ENCODE results near the gene KLK2. TPM values are rescaled to one million over a fixed set of nuclear protein-coding genes. Genes with fewer than 3 reads are reported as not detected.
A peak's percentile ranks its signal among the peaks of the same experiment; 100 is the strongest.

The KLK2 gene
- total RNA-seq, 4 donors from 2014 or later = not detected

DNA sequence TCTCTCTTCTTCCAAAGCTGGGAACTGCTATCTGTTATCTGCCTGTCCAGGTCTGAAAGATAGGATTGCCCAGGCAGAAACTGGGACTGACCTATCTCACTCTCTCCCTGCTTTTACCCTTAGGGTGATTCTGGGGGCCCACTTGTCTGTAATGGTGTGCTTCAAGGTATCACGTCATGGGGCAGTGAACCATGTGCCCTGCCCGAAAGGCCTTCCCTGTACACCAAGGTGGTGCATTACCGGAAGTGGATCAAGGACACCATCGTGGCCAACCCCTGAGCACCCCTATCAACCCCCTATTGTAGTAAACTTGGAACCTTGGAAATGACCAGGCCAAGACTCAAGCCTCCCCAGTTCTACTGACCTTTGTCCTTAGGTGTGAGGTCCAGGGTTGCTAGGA, 13.4 kb upstream of the KLK2 start:
- 80% methylated on average over 3 of the region's 4 CpGs; no CpG with 5 or more reads in 1 of the 2 donors for WGBS, 2 donors
- Histone ChIP-seq H3K27me3 (peaks cover 0 to 80% (median 0%) of the 10 kb centered on the region in 4 donors), H3K9me3 (no peaks in the 10 kb centered on the region), H3K36me3 (no peaks in the 10 kb centered on the region), H3K4me1 (peaks cover 0 to 20% (median 0%) of the 10 kb centered on the region in 3 donors), H3K4me3 (no peak overlapping the region), H3K27ac (no peak overlapping the region)
- intact Hi-C loops (cut with DNase I) = no loop called here
- no peak for TF ChIP-seq POLR2A (IDR thresholded peaks at IDR 0.05)
- TF ChIP-seq, protein P1, sequence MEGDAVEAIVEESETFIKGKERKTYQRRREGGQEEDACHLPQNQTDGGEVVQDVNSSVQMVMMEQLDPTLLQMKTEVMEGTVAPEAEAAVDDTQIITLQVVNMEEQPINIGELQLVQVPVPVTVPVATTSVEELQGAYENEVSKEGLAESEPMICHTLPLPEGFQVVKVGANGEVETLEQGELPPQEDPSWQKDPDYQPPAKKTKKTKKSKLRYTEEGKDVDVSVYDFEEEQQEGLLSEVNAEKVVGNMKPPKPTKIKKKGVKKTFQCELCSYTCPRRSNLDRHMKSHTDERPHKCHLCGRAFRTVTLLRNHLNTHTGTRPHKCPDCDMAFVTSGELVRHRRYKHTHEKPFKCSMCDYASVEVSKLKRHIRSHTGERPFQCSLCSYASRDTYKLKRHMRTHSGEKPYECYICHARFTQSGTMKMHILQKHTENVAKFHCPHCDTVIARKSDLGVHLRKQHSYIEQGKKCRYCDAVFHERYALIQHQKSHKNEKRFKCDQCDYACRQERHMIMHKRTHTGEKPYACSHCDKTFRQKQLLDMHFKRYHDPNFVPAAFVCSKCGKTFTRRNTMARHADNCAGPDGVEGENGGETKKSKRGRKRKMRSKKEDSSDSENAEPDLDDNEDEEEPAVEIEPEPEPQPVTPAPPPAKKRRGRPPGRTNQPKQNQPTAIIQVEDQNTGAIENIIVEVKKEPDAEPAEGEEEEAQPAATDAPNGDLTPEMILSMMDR (IDR thresholded peaks at IDR 0.05) = no peak
- no peak for DNase-seq

DNA sequence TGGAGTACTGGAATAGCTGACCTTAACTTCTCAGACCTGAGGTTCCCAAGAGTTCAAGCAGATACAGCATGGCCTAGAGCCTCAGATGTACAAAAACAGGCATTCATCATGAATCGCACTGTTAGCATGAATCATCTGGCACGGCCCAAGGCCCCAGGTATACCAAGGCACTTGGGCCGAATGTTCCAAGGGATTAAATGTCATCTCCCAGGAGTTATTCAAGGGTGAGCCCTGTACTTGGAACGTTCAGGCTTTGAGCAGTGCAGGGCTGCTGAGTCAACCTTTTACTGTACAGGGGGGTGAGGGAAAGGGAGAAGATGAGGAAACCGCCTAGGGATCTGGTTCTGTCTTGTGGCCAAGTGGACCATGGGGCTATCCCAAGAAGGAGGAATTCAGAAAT, 12.2 kb upstream of the KLK2 start:
- Histone ChIP-seq H3K4me3 (no peak overlapping the region), H3K9me3 (no peaks in the 10 kb centered on the region), H3K27me3 (peaks cover 0 to 74% (median 0%) of the 10 kb centered on the region in 4 donors), H3K27ac (peak overlapping the region in 1 of 4 donors; percentile 27), H3K36me3 (no peaks in the 10 kb centered on the region), H3K4me1 (peaks cover 0 to 20% (median 0%) of the 10 kb centered on the region in 3 donors)
- intact Hi-C loops (cut with DNase I) = no loop called here
- no peak for TF ChIP-seq POLR2A (IDR thresholded peaks at IDR 0.05)
- TF ChIP-seq, protein P1 (IDR thresholded peaks at IDR 0.05) = no peak
- no peak for DNase-seq
- 18 to 44% methylated on average over 4 to 5 of the region's 5 CpGs for WGBS, 2 donors

- no peaks in the 10 kb centered on the region for H3K36me3 ChIP-seq
- peaks cover 0 to 20% (median 0%) of the 10 kb centered on the region in 3 donors for H3K4me1 ChIP-seq
- intact Hi-C loops (cut with DNase I) = no loop called here
- no peak overlapping the region for H3K27ac ChIP-seq
- WGBS, 2 donors = 77 to 84% methylated on average over 7 of the region's 7 CpGs
- peaks cover 0 to 74% (median 0%) of the 10 kb centered on the region in 4 donors for H3K27me3 ChIP-seq
- TF ChIP-seq, protein P1 (IDR thresholded peaks at IDR 0.05) = no peak
- TF ChIP-seq POLR2A (IDR thresholded peaks at IDR 0.05) = no peak
- DNase-seq = no peak
- H3K9me3 ChIP-seq = no peaks in the 10 kb centered on the region
- H3K4me3 ChIP-seq = no peak overlapping the region
These were observed 11.5 kb upstream of the KLK2 start for GRCh38 chr19:50861496-50862286.

GRCh38 chr19:50869479-50869878, 3.8 kb upstream of the KLK2 start:
- Histone ChIP-seq H3K4me1 (no peaks in the 10 kb centered on the region), H3K4me3 (no peak overlapping the region), H3K27me3 (peaks cover 0 to 85% (median 0%) of the 10 kb centered on the region in 4 donors), H3K9me3 (no peaks in the 10 kb centered on the region), H3K36me3 (no peaks in the 10 kb centered on the region), H3K27ac (no peak overlapping the region)
- intact Hi-C loops (cut with DNase I) = no loop called here
- WGBS, 2 donors = 73 to 75% methylated on average over 4 of the region's 4 CpGs
- TF ChIP-seq POLR2A (IDR thresholded peaks at IDR 0.05) = no peak
- TF ChIP-seq, protein P1 (IDR thresholded peaks at IDR 0.05) = no peak
- DNase-seq = no peak

GRCh38 chr19:50870417-50871089, 2.7 kb upstream of the KLK2 start:
- H3K27ac ChIP-seq = no peak overlapping the region
- no peak for DNase-seq
- peaks cover 0 to 93% (median 0%) of the 10 kb centered on the region in 4 donors for H3K27me3 ChIP-seq
- WGBS, 2 donors = 78 to 83% methylated on average over 19 to 25 of the region's 26 CpGs
- H3K4me3 ChIP-seq = no peak overlapping the region
- H3K4me1 ChIP-seq = no peaks in the 10 kb centered on the region
- intact Hi-C loops (cut with DNase I) = no loop called here
- H3K36me3 ChIP-seq = no peaks in the 10 kb centered on the region
- H3K9me3 ChIP-seq = no peaks in the 10 kb centered on the region
- TF ChIP-seq, protein P1 (IDR thresholded peaks at IDR 0.05) = peak in 1 of 6 experiments; percentile 42
- TF ChIP-seq POLR2A (IDR thresholded peaks at IDR 0.05) = no peak
